ENCODE results near the gene ATG4A.

ATG4A gene

GRCh38 chrX:108123591-108124366, 32.2 kb downstream of the ATG4A start:
- DNase-seq = no peak

DNA sequence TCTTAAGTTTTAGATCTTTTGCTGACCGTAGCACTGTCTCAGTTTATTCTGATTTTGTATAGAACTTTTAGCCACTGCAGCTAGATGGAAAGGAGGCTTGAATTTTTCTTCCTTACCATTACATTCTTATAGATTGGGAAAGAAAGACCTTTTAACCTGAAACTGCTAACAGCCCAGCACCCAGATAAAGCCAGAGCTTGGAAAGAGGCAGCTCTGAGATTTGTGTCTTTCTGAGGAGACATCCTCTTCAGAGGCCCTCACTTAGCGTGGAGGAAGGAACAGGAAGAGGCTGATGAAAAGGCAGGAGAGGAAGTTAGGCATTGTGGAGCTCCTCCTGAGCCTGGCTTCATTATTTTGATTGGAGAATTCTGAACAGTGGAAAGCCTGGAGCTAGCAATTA, 35.1 kb downstream of the ATG4A start:
- DNase-seq = no peak

GRCh38 chrX:108127152-108127551, 35.6 kb downstream of the ATG4A start:
- DNase-seq = no peak

- DNase-seq = no peak
Observed at GRCh38 chrX:108130889-108131288, 39.3 kb downstream of the ATG4A start.

DNA sequence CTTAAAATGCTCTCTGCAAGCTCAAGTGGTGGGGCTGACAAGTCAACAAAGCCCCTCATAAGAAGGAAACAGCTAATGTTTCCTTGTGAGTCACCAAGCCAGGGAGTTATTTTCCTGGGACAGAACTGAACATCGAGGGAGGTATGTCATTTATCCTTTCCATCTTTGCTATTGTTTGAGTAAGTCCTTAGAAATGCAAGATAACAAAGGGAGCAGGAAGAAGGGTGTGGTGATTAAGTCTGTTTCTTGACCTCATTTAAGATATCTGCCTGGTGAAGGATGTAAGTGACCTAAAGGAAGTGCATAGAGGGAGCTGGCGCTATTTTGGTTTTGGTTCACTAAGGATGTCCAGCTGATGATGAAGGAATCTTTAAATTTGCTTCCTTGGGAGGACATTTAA, 39.9 kb downstream of the ATG4A start:
- DNase-seq = no peak

DNA sequence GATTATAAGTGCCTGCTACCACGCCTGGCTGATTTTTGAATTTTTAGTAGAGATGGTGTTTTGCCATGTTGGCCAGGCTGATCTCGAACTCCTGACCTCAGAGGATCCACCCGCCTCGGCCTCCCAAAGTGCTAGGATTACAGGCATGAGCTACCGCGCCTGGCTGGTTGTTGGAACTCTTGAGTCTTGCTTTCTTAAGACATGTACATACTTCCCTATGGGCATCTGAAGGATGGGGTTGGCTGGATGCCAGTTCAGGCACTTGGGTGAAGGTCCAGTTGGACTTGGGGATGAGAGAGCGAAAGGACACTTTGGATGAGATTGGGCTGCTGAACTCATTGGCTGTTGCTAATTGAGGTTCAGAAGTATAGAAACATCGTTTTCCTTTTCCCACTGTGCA, 40.5 kb downstream of the ATG4A start:
- DNase-seq = no peak

- DNase-seq = no peak
Observed at GRCh38 chrX:108132876-108133275, 41.3 kb downstream of the ATG4A start.

DNA sequence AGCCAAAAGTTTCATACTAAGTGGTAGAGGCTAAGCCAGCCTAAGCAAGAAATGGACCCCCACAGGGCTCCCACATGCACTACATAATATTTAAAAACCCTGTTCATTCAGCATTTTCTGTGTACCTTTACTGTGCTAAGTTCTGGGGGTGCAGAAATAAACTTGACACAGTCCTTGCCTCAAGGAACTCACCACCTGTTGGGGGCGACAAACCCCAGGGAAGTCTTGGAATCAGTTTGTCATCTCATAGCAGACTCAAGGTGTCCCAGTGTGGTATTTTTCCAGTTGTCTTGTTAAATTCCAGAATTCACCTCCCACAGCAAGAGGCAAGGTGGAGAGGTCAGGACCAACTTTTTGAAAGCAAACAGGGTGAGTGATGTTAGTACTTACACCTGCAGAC, 43.1 kb downstream of the ATG4A start:
- no peak for DNase-seq

DNA sequence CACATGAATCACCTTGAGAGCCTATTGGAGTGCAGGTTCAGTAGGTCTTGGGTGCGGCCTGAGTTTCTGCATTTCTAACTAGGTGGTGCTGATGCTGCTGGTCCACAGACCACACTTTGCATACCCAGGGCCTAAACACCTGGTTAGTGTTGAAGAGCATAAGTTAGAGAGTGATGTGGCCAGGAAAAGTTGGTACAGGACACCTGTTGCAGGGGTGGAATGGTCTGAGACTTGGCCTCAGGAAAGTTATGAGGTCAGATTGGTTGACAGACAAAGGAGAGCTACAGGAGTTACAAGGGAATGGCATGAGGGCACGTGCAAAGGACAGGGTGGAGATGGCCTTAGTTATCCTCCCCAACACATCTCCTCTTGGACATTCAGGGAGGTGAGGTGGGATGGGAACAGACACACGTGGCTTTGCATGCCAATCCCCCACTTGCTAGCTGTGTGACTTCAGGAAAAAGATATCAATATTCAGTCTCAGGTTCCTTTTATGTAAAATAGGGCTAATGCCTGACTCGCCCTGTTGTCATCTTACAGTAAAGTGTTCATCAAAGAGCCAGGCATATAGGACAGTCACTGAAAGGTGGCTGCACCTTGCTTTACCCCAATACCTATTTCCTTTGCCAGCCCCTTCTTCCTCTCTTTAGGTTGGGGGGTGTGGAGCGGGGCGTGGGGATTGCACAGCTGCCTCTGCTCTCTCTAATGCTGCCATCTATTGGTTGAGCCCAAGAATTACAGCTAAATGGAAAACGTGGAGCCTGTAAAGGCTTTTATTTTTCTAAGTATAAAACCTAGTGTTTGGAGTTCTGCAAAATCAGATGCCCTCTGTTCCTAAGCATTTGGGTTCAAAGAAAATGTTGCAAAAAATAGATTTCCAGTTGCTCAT, 47.5 kb downstream of the ATG4A start:
- DNase-seq = no peak

DNA sequence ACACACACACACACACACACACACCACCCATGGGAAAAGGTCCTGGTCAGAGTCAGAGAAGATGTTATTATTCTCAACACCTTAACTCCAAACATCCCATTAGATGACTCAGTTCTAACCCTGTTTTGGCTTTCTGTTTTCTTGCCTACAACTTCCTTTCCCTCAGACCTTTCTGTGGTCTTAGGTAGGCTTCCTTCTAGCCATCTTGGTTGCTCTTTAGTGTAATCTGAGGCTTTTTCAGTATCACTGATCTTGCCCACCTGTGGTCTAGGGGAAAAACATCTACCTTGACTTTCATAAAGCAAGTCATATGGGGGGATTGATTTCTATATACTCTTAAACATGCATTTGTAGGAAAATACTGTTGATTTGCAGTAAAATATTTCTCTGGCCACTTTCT, 56.9 kb downstream of the ATG4A start:
- DNase-seq = no peak

- no peak for DNase-seq
Observed at GRCh38 chrX:108156082-108156481, 64.5 kb downstream of the ATG4A start.

DNA sequence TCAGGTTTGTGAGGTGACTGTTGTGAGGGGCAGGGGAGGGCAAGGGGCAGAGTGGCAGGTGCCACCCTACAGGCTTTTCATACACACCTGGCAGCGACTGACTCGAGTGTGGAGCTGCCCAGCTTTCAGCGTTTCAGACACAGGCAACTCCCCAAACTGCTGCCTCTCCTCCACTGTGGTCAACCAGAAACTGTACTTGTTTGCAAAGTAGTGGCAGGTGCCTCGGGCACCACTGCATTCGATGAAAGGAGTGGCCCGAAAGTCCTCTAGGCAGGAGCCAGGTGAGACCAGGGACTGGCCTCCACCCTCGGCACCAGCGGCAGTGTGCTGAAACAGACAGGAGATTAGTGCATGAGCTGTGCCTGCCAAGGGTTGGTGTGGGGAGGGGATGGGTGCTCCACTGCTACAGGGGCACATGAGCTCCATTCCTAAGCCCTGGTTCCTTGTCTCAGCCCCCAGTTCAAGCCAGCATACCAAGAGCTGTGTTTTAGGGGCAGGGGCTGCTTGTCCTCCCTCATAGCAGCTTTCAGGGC, 65.4 kb downstream of the ATG4A start:
- DNase-seq = no peak

- DNase-seq = no peak
Observed at GRCh38 chrX:108157628-108158027, 66.0 kb downstream of the ATG4A start.

DNA sequence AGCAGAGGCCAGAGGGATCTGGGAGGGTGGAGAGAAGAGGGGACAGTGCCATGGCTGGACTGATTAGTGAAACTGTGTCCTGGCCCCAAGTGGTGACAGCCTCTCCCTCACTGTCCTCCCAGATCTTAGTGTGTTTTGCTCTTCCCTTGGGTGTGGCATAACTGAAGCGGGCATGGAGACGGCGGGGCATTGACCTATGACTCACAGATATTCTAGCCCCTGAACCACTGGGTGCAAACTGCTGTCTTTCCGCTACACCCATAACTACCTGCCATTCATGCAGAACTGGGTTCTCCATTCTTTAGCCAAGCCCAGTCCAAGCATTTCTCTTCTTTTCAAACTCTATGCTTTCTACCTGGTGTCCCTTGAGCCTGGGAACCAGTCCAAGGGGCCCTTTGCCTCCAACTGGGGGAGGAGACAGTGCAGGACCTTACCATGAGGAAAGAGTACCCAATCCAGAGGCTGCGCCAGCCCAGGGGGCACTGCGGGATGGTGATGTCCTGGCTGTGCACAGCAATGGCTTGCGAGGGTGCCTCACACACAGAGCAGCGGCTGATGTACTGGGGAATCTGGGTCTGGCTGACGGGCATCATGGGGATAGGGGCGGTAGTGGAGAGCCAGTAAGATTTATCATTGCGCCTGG, 67.6 kb downstream of the ATG4A start:
- no peak for DNase-seq

DNA sequence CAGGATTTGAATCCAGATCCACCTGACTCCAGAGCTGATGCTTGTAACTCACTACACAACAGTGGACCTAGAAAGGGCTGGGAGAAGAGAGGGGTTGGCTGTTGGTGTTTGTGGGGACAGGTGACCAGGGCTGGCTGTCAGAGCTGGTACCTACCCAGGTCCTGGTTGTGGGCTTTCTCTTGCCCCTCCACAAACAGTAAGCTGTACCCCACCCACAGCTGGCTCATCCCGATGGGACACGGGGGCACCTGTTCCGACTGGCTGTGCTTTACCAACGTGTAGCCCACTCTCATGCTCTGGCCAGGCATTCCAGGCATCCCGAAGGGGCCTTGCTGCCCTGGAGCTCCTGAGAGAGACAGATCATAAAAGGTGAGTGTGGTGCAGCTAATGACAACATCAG, 68.7 kb downstream of the ATG4A start:
- DNase-seq = no peak

- no peak for DNase-seq
Observed at GRCh38 chrX:108162265-108162664, 70.7 kb downstream of the ATG4A start.

DNA sequence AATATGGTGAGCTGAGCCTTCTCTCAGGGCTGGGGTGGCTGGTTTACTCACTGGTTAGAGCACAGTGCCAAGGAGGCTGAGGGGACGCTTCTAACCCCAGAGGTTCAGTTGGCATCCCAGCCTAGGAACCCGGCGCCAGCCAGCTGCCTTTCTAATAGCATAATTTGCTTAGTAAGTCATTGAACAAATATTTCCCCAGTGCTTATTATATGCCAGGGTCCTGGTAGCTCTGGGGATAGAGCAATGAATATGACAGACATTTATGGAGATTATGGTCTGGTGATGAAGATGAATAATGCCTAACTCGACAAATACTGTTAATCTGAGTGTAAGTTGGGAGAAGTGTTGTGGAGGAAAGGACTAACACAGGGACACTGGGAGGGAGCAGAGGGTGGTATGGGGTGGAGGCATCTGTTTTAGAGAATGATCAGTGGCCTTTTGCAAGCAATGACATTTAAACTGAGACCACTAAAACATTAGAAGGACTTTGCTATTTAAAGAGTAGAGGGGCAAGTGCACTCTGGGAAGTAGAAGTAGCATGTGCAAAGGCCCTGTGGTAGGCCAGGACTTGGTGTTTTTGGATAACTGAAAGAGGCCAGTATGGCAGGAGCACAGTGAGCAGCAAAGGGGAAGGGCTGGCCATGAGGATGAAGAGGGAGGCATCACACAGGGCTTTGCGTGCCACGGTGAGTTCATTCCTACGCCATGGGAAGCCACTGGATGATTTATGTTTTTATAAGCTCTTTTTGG, 71.9 kb downstream of the ATG4A start:
- no peak for DNase-seq

DNA sequence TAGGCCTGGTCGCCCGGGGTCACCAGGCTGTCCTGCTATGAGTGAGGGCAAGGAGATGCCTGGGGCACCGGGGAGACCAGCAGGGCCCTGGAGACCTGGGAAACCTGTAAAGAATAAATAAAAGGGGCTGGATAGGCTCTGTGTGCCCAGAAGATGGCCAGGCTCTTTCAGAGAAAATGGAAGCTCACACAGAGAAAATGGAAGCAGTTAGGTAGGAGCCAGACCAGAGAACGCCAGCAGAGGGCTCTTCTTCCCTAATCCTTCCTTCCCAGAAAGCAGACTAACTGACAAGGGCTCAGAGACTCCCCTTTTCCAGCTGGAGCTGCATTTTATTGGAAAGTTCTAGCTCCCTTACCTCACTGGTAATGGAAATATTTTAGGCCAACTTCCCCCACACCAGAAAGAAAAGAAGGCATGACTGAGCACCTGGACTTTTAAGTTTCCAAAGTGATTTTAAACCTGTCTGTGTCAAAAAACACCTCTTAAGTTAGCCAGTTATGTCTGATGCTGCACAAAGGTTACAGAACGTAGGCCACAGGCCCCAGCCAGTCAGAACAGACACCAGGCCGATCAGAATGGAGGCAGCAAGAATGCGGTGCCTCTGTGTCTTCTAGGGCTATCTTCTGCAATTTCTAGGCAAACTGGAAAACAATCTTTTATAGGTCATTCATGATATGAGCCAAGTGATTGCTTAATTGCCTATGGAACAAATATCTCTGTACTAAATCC, 74.0 kb downstream of the ATG4A start:
- no peak for DNase-seq

DNA sequence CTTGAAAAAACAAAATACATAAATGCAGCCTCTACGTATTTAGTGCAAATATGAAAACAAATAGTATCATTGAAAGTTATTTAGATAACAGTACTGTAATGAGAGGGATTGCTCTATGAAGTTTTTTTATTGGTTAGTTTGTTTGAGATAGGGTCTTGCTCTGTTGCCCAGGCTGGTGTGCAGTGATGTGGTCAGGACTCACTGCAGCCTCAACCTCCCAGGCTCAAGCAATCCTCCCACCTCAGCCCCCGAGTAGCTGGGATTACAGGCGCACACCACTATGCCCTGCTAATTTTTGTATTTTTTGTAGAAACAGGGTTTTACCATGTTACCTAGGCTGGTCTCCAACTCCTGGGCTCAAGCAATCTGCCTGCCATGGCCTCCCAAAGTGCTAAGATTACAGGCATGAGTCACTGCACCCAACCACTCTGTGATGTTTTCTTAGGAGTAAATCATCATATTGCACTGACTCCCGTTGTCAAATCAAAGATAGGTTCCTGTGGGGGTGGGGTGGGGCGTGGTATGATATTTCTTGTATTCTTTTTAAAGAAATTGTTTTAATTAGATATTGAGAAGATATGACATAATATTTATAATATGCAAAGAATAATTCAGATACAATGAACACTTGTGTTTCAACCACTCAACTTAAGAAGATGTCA, 75.8 kb downstream of the ATG4A start:
- DNase-seq = no peak

- DNase-seq = no peak
Observed at GRCh38 chrX:108168961-108169740, 77.6 kb downstream of the ATG4A start.

GRCh38 chrX:108169768-108170167, 78.2 kb downstream of the ATG4A start:
- DNase-seq = no peak
